ENCODE data around the gene NANOG. TPM values are rescaled to one million over a fixed set of nuclear protein-coding genes. Genes with fewer than 3 reads are reported as not detected.
"Not testable (repeated sequence)": the region's sequence is repeated elsewhere in the genome, so short reads cannot be mapped to it uniquely, and the experiment has no call there.

Gene NANOG
- total RNA-seq, 2 donors from 2014 or later, result 0.66 to 2.3 TPM

DNA sequence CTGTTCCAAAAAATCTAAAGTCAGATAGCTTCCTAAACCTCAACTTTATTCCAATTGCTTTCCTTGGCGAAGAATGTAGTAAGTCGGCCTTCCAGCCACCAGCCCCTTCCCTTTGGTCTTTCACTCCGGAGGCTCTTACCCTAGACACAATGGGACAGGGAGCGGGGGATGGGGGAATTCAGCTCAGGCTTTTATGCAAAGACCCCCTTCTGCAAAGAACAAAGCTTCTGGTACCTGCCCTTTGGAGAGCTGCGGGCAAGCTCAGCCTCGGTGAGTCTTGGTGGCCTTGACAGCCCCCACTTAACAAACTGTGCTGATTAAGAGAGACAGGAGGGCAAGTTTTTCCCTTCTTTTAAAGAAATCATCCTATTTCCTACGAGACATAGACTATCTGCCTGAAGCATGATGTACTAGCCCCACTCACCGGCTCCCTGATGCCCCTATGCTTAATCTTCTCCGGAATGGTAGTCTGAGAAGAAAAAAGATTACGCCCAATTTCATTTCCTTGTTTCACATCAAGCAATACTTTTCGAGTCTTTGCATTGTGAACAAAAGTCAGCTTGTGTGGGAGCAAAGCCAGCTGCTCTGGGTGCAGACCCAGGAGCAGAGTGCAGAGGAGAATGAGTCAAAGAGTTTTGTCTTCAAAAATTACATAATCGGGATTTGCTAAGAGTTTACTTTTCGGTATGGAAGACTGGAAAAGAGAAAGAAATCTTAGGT is 1.5 kb upstream of the NANOG start:
- peak; percentile 34 to 73 (median 64) for DNase-seq

DNA sequence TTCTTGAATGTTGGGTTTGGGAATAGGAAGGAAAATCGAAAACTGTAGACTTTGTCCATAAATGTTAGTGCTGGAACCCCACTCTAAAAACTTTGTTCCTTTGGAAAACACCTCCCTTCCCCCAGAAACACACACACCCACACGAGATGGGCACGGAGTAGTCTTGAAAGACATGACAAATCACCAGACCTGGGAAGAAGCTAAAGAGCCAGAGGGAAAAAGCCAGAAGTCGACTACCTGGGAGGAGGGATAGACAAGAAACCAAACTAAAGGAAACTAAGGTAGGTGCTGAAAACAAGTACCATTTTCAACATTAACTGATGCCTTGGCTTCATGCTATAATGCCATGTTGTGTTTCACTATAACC is 925 bp upstream of the NANOG start:
- Histone ChIP-seq H3K4me1 (peaks cover 5% of the 10 kb centered on the region), H3K9me3 (no peaks in the 10 kb centered on the region), H3K36me3 (replicated peaks in 1 of 2; ENCODE audit: insufficient read depth in 1 of 2, low read depth in 2 of 2) (no peaks in the 10 kb centered on the region), H3K27ac (peak overlapping the region in 1 of 4 donors; percentile 39), H3K27me3 (no peaks in the 10 kb centered on the region), H3K4me3 (no peak overlapping the region)
- no peak for DNase-seq
- WGBS, 2 donors, result 11 to 22% methylated on average over 4 of the region's 4 CpGs
- TF ChIP-seq POLR2A (IDR thresholded peaks at IDR 0.05), result no peak
- no peak for ATAC-seq
- intact Hi-C loops (cut with DNase I), result no loop called here

More for the DNA sequence above, 1.5 kb upstream of the NANOG start:
- Histone ChIP-seq H3K9me3 (no peaks in the 10 kb centered on the region), H3K4me1 (peaks cover 5% of the 10 kb centered on the region), H3K27ac (peak overlapping the region in 1 of 4 donors; percentile 39), H3K27me3 (no peaks in the 10 kb centered on the region), H3K36me3 (replicated peaks in 1 of 2; ENCODE audit: insufficient read depth in 1 of 2, low read depth in 2 of 2) (no peaks in the 10 kb centered on the region), H3K4me3 (no peak overlapping the region)
- WGBS, 2 donors, result 22 to 24% methylated on average over 13 of the region's 13 CpGs
- TF ChIP-seq, protein P1, sequence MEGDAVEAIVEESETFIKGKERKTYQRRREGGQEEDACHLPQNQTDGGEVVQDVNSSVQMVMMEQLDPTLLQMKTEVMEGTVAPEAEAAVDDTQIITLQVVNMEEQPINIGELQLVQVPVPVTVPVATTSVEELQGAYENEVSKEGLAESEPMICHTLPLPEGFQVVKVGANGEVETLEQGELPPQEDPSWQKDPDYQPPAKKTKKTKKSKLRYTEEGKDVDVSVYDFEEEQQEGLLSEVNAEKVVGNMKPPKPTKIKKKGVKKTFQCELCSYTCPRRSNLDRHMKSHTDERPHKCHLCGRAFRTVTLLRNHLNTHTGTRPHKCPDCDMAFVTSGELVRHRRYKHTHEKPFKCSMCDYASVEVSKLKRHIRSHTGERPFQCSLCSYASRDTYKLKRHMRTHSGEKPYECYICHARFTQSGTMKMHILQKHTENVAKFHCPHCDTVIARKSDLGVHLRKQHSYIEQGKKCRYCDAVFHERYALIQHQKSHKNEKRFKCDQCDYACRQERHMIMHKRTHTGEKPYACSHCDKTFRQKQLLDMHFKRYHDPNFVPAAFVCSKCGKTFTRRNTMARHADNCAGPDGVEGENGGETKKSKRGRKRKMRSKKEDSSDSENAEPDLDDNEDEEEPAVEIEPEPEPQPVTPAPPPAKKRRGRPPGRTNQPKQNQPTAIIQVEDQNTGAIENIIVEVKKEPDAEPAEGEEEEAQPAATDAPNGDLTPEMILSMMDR (IDR thresholded peaks at IDR 0.05), result no peak
- no peak for TF ChIP-seq POLR2A (IDR thresholded peaks at IDR 0.05)
- intact Hi-C loops (cut with DNase I), result no loop called here
- peak; percentile 67 for ATAC-seq

DNA sequence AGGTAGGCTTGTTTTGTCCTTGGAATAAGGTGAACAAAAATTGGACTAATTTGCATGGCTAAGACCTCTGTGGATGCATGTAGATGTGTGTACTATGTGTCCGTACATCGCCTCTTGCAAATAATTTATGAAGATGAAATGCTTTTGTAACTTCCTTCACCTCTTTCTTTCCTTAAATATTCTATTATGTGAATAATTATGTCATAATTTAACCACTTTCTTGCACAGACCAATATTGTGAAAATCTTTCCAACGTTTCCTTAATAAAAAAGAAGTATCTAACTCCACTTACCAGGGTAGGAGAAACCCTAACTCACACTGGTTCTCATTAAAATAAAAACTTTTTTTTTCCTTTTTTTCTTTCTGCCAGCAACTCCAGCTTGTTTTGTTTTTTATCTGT is 4.0 kb downstream of the NANOG start:
- TF ChIP-seq, protein P1 (IDR thresholded peaks at IDR 0.05), result no peak
- no peak for TF ChIP-seq POLR2A (IDR thresholded peaks at IDR 0.05)
- no peaks in the 10 kb centered on the region for H3K36me3 ChIP-seq (replicated peaks in 1 of 2; ENCODE audit: insufficient read depth in 1 of 2, low read depth in 2 of 2)
- 59 to 66% methylated on average over 3 of the region's 3 CpGs for WGBS, 2 donors
- DNase-seq, result no peak
- no peak overlapping the region for H3K4me3 ChIP-seq
- no peaks in the 10 kb centered on the region for H3K27me3 ChIP-seq
- no peaks in the 10 kb centered on the region for H3K9me3 ChIP-seq
- H3K27ac ChIP-seq, result no peak overlapping the region
- ATAC-seq, result no peak
- H3K4me1 ChIP-seq, result peaks cover 9% of the 10 kb centered on the region
- intact Hi-C loops (cut with DNase I), result no loop called here

DNA sequence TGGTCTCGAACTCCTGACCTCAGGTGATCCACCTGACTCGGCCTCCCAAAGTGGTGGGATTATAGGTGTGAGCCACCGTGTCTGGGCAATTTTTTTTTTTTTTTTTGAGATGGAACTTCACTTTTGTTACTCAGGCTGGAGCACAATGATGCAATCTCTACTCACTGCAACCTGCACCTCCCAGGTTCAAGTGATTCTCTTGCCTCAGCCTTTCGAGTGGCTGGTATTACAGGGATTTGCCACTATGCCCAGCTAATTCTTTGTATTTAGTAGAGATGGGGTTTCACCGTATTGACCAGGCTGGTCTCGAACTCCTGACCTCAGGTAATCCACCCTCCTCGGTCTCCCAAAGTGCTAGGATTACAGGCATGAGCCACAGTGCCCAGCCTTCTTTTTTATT is 8.1 kb downstream of the NANOG start:
- H3K27me3 ChIP-seq; intact Hi-C loops (cut with DNase I); H3K4me3 ChIP-seq; H3K9me3 ChIP-seq; ATAC-seq; DNase-seq; H3K36me3 ChIP-seq (replicated peaks in 1 of 2; ENCODE audit: insufficient read depth in 1 of 2, low read depth in 2 of 2): not testable (repeated sequence)
- peak overlapping the region in 1 of 4 donors; percentile 60 for H3K27ac ChIP-seq
- 94 to 98% methylated on average over 7 of the region's 7 CpGs for WGBS, 2 donors
- H3K4me1 ChIP-seq, result peaks cover 11% of the 10 kb centered on the region

DNA sequence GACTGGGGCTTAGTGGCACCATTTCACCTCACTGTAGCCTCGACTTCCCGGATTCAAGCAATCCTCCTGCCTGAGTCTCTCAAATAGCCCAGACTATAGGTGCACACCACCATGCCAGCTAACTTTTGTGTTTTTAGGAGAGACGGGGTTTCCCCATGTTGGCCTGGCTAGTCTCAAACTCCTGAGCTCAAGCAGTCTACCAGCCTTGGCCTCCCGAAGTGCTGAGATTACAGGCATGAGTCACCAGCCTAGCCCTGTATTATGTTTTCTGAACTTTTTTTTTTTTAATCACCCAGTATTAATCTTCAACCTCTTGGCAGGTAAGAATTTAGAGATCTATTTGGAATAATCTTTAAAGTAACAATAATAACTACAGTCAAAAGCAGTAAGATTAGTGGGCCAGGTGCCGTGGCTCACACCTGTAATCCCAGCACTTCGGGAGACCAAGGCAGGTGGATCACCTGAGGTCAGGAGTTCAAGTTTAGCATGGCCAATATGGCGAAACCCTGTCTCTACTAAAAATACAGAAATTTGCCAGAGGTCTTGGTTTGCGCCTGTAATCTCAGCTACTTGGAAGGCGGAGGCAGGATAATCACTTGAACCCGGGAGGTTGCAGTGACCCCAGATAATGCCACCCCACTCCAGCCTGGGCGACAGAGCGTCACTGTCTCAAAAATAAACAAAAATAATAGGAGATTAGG is 8.6 kb downstream of the NANOG start:
- Histone ChIP-seq H3K36me3 (replicated peaks in 1 of 2; ENCODE audit: insufficient read depth in 1 of 2, low read depth in 2 of 2) (no peaks in the 10 kb centered on the region), H3K27ac (peak overlapping the region in 3 of 4 donors; percentile 17 to 60 (median 39)), H3K9me3 (no peaks in the 10 kb centered on the region), H3K4me3 (no peak overlapping the region), H3K4me1 (peaks cover 11% of the 10 kb centered on the region), H3K27me3 (no peaks in the 10 kb centered on the region)
- TF ChIP-seq POLR2A (IDR thresholded peaks at IDR 0.05), result no peak
- TF ChIP-seq, protein P1 (IDR thresholded peaks at IDR 0.05), result no peak
- peak; percentile 85 for ATAC-seq
- WGBS, 2 donors, result 38 to 55% methylated on average over 12 of the region's 12 CpGs
- intact Hi-C loops (cut with DNase I), result no loop called here
- peak; percentile 21 to 60 (median 48) for DNase-seq

DNA sequence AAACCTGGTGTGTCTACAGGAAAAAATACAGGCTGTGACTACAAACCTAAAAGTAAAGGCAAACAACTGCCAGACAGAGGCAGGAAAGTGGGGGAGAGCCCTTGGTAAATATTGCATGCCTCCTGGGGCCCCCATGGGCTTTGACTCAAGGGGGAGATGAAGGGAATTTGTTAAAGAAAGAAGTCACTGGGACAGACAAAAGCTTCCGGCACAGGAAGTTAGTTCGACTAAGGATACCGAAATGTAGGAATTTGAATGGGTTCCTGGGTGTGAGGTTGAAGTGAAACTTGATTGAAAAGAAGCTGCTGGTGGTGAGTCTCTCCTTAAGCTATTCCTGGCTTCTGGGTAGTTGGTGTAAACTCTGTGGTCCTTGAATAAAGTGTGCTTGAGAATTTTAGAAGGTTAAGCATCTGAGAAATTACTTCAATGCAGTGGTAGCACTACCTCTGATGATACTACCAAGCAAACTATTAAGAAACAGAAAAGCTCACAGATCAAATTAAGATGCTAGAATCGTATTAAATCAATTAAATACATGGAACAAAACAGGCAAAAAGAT is 9.6 kb downstream of the NANOG start:
- H3K4me3 ChIP-seq; ATAC-seq; H3K9me3 ChIP-seq; H3K36me3 ChIP-seq (replicated peaks in 1 of 2; ENCODE audit: insufficient read depth in 1 of 2, low read depth in 2 of 2); H3K27ac ChIP-seq; H3K27me3 ChIP-seq; DNase-seq; intact Hi-C loops (cut with DNase I): not testable (repeated sequence)
- 63 to 71% methylated on average over 1 to 2 of the region's 4 CpGs for WGBS, 2 donors
- peaks cover 11% of the 10 kb centered on the region for H3K4me1 ChIP-seq

Data from body of pancreas (tissue), 4 donors.